A549 (cell line): ENCODE measurements around the gene FAM83G. TPM values are rescaled to one million over a fixed set of nuclear protein-coding genes. Genes with fewer than 3 reads are reported as not detected.

Experiments used
- ATAC-seq, 2 experiments: fragments of 200-7000 bp in 1 of 2; fragments of >200 bp in 1 of 2; cut with Nextera tagmentation in 1 of 2; cut with Tn5 transposase in 1 of 2; 3 replicates each; pipeline versions ENCODE4 v1.8.0 to v1.9.1; 2018 to 2020; ENCODE audit warnings: mild to moderate bottlenecking in 1 of 2, moderate library complexity in 1 of 2
- CTCF ChIA-PET: fragments of 300-600 bp; sonication (Branson Sonifier 250); formaldehyde crosslinking; extraction: SDS; loops from one replicate; lab custom pipeline; 2021; ENCODE audit warnings: antibody characterized with exemption, inconsistent platforms; lab: Yijun Ruan, JAX
- POLR2A ChIA-PET: fragments of 350-600 bp; formaldehyde crosslinking; extraction: SDS; loops from one replicate; lab custom pipeline; 2021; ENCODE audit warnings: antibody characterized with exemption, inconsistent platforms; lab: Yijun Ruan, JAX
- DNase-seq, 2 experiments: peaks; one replicate each; pipeline versions ENCODE4 v3.0.0 to v3.0.0-alpha.2; 2011 to 2016; ENCODE audit warnings: low read depth in 1 of 2, low spot score in 1 of 2
- FAIRE-seq: peaks from 2 replicates; lab custom pipeline; 2011; peaks lifted over from hg19 to GRCh38; lab: Jason Lieb, UNC
- H3K27ac ChIP-seq, 2 experiments: fragments of >200 bp; sonication (Bioruptor Twin); formaldehyde crosslinking; 3 replicates each; pipeline ENCODE4 v1.5.1; 2016 to 2017
- H3K4me1 ChIP-seq: fragments of >200 bp; sonication (Bioruptor Twin); formaldehyde crosslinking; 3 replicates; pipeline ENCODE4 v1.6.1; 2016
- H3K4me2 ChIP-seq: fragments of >200 bp; sonication (Bioruptor Twin); formaldehyde crosslinking; 3 replicates; pipeline ENCODE4 v1.6.1; 2016
- H3K4me3 ChIP-seq: fragments of >200 bp; sonication (Bioruptor Twin); formaldehyde crosslinking; 3 replicates; pipeline ENCODE4 v1.5.1; 2016
- H3K9me3 ChIP-seq: fragments of >200 bp; sonication (Bioruptor Twin); formaldehyde crosslinking; 3 replicates; pipeline ENCODE4 v1.6.1; 2016
- CEBPB ChIP-seq, 2 experiments: fragments of >200 bp in 1 of 2; sonication (Bioruptor Twin) in 1 of 2; formaldehyde crosslinking in 1 of 2; IDR thresholded peaks; 2 replicates each; pipeline ENCODE4 v1.6.1; 2012 to 2016
- CHD4 ChIP-seq: fragments of 200-600 bp; sonication (generic); IDR thresholded peaks from 2 replicates; pipeline ENCODE4 v1.6.1; 2016; ENCODE audit warnings: antibody characterized with exemption, mild to moderate bottlenecking, borderline replicate concordance
- EHF ChIP-seq: fragments of 250-450 bp; sonication (Bioruptor Pico); IDR thresholded peaks from 2 replicates; pipeline ENCODE4 v1.5.0; 2020; ENCODE audit warnings: mild to moderate bottlenecking
- ELK1 ChIP-seq: fragments of 150-350 bp; IDR thresholded peaks from 2 replicates; pipeline ENCODE4 v1.6.1; 2014; ENCODE audit warnings: low read depth, mild to moderate bottlenecking, low read length
- ESRRA ChIP-seq: fragments of 150-350 bp; IDR thresholded peaks from 2 replicates; pipeline ENCODE4 v1.6.1; 2014; ENCODE audit warnings: mild to moderate bottlenecking, low read length, borderline replicate concordance
- GATA3 ChIP-seq: IDR thresholded peaks from 2 replicates; pipeline ENCODE4 v1.6.1; 2012; ENCODE audit warnings: borderline replicate concordance
- HOXA7 ChIP-seq: fragments of 250-450 bp; sonication (Bioruptor Pico); IDR thresholded peaks from 2 replicates; pipeline ENCODE4 v1.5.0; 2020; ENCODE audit warnings: mild to moderate bottlenecking, moderate library complexity
- HOXB13 ChIP-seq: fragments of 250-450 bp; sonication (Bioruptor Pico); IDR thresholded peaks from 2 replicates; pipeline ENCODE4 v1.5.0; 2020; ENCODE audit warnings: low read depth, mild to moderate bottlenecking, moderate library complexity
- HOXB5 ChIP-seq: fragments of 250-450 bp; sonication (Bioruptor Pico); IDR thresholded peaks from 2 replicates; pipeline ENCODE4 v1.5.0; 2020; ENCODE audit warnings: mild to moderate bottlenecking, moderate library complexity
- KDM1A ChIP-seq: fragments of 200-600 bp; sonication (generic); IDR thresholded peaks from 2 replicates; pipeline ENCODE4 v1.6.1; 2016; ENCODE audit warnings: low read depth, mild to moderate bottlenecking
- MAX ChIP-seq: IDR thresholded peaks from 2 replicates; pipeline ENCODE4 v1.6.1; 2012
- MAZ ChIP-seq: fragments of 150-350 bp; IDR thresholded peaks from 2 replicates; pipeline ENCODE4 v1.6.1; 2014; ENCODE audit warnings: antibody characterized with exemption, low read depth, low read length, borderline replicate concordance
- NR3C1 ChIP-seq: fragments of >200 bp; sonication (Bioruptor Twin); formaldehyde crosslinking; IDR thresholded peaks from 3 replicates; pipeline ENCODE4 v1.6.1; 2017
- PBX3 ChIP-seq: IDR thresholded peaks from 2 replicates; pipeline ENCODE4 v1.6.1; 2012
- PHF8 ChIP-seq: fragments of 200-600 bp; sonication (generic); IDR thresholded peaks from 2 replicates; pipeline ENCODE4 v1.6.1; 2016; ENCODE audit warnings: low read depth, mild to moderate bottlenecking, antibody characterized with exemption, moderate library complexity, borderline replicate concordance
- POLR2A ChIP-seq: IDR thresholded peaks from 2 replicates; pipeline ENCODE4 v1.6.1; 2012; ENCODE audit warnings: mild to moderate bottlenecking, low read length
- RARB ChIP-seq: fragments of 250-450 bp; sonication (Bioruptor Pico); IDR thresholded peaks from 2 replicates; pipeline ENCODE4 v1.8.0; 2021; ENCODE audit warnings: mild to moderate bottlenecking, moderate library complexity
- SREBF2 ChIP-seq: fragments of 450-650 bp; IDR thresholded peaks from 2 replicates; pipeline ENCODE4 v1.6.1; 2014; ENCODE audit warnings: mild to moderate bottlenecking, moderate library complexity
- TFCP2L1 ChIP-seq: fragments of 250-450 bp; sonication (Bioruptor Pico); IDR thresholded peaks from 2 replicates; pipeline ENCODE4 v1.5.0; 2021; ENCODE audit warnings: mild to moderate bottlenecking
- ZFP36 ChIP-seq: fragments of 450-650 bp; IDR thresholded peaks from 2 replicates; pipeline ENCODE4 v1.6.1; 2014; ENCODE audit warnings: borderline replicate concordance; ENCODE audit not compliant: partially characterized antibody
- WGBS: methylation state at CpG from one replicate; pipeline ENCODE4 v1.1.6; 2017; ENCODE audit errors: missing lambda C conversion rate; 5-methylcytosine and 5-hydroxymethylcytosine counted together
- polyA plus RNA-seq, 4 experiments: library from polyadenylated mRNA; depleted of rRNA in 3 of 4; stranded (reverse); fragments of >200 nt; fragmentation: RNase III in 1 of 4; extraction: RNeasy Plus Mini Kit Qiagen cat#74134 plus additional on column Dnase treatment in 1 of 4; gene quantifications; 2 replicates in 3 of 4; 3 replicates in 1 of 4; pipeline ENCODE4 v1.2.3, GENCODE V29; 2011 to 2017

The FAM83G gene
- polyA plus RNA-seq, 2 of the 4 experiments (the other 2 are of a cell fraction), result 11.0 to 22.0 TPM

GRCh38 chr17:19003543-19004420 is 782 bp downstream of the FAM83G start:
- Histone ChIP-seq H3K9me3 (peaks cover 8% of the 10 kb centered on the region; the same call in 2 of the 3 replicates), H3K4me3 (peak overlapping the region; percentile 69), H3K4me1 (peaks cover 38% of the 10 kb centered on the region), H3K27ac (peak overlapping the region; percentile 90 to 98), H3K4me2 (peak overlapping the region; percentile 93)
- CTCF ChIA-PET, result interaction anchor here (1.0 to 3.9 kb wide), 7 partner anchors 9 to 48 kb away, joined by 3 to 38 read pairs (median 5); no protein-coding TSS in a partner anchor
- TF ChIP-seq POLR2A, result no peak
- no peak for TF ChIP-seq CEBPB (IDR thresholded peaks at IDR 0.05)
- TF ChIP-seq ELK1, result no peak
- TF ChIP-seq MAX, result no peak
- no peak for TF ChIP-seq PBX3
- TF ChIP-seq ESRRA, result no peak
- TF ChIP-seq ZFP36, result no peak
- TF ChIP-seq GATA3, result no peak
- TF ChIP-seq MAZ, result no peak
- TF ChIP-seq CHD4, result no peak
- no peak for TF ChIP-seq PHF8
- TF ChIP-seq HOXB5 (CRISPR knock-in tag), result no peak
- no peak for TF ChIP-seq TFCP2L1 (CRISPR knock-in tag)
- TF ChIP-seq NR3C1, result no peak
- TF ChIP-seq HOXB13 (CRISPR knock-in tag), result no peak
- TF ChIP-seq SREBF2, result no peak
- no peak for TF ChIP-seq HOXA7 (CRISPR knock-in tag)
- no peak for TF ChIP-seq RARB (CRISPR knock-in tag)
- no peak for TF ChIP-seq EHF
- DNase-seq (peak; percentile 31 to 75), ATAC-seq (peak; percentile 17 to 59), FAIRE-seq (no peak)
- WGBS, result 60% methylated on average over 52 of the region's 73 CpGs
- POLR2A ChIA-PET, result interaction anchor here (1.1 to 1.7 kb wide), 2 partner anchors 12 to 19 kb away, joined by 4 read pairs; no protein-coding TSS in a partner anchor

GRCh38 chr17:19002805-19003542 is 1.6 kb downstream of the FAM83G start:
- Histone ChIP-seq H3K4me3 (peak overlapping the region; percentile 69), H3K4me1 (peaks cover 38% of the 10 kb centered on the region)
- POLR2A ChIA-PET, result no interaction called here
- 86% methylated on average over 11 of the region's 11 CpGs for WGBS
- no peak for DNase-seq
- TF ChIP-seq ZFP36 (peak; percentile 37), SREBF2 (no peak), KDM1A (0 out of 2 replicates have a peak, but pooled peaks have one; percentile 32)
- TF ChIP-seq, all 56 proteins: peak for 2
- Histone ChIP-seq H3K4me2 (peak overlapping the region; percentile 93), H3K9me3 (peaks cover 8% of the 10 kb centered on the region; the same call in 2 of the 3 replicates), H3K27ac (peak overlapping the region; percentile 90 to 98; a peak in 4 of 6 replicates)
- FAIRE-seq, result no peak
- peak in 1 of 2 experiments; percentile 2; a peak in 1 of 6 replicates for ATAC-seq
- CTCF ChIA-PET, result interaction anchor here (0.9 to 3.9 kb wide), 3 partner anchors 9 to 42 kb away, joined by 4 to 38 read pairs (median 7); no protein-coding TSS in a partner anchor
